GM12878 (cell line): ENCODE measurements around the gene ANKRD40CL. TPM values are rescaled to one million over a fixed set of nuclear protein-coding genes. Genes with fewer than 3 reads are reported as not detected.

ENCODE experiments used
- ATAC-seq: fragments of 200-7000 bp; cut with Tn5 transposase; 3 replicates; pipeline ENCODE4 v1.9.1; 2020; ENCODE audit warnings: mild to moderate bottlenecking, moderate library complexity
- BruUV-seq: library from RNA; stranded (reverse); fragments of 400-500 nt; replicated peaks from 2 replicates; lab custom pipeline; 2021; lab: Mats Ljungman, UMichigan
- CTCF ChIA-PET: fragments of 300-600 bp; sonication (Branson Sonifier 250); formaldehyde crosslinking; extraction: SDS; loops from one replicate; lab custom pipeline; 2021; ENCODE audit warnings: inconsistent platforms; lab: Yijun Ruan, JAX
- POLR2A ChIA-PET: fragments of 350-600 bp; formaldehyde crosslinking; extraction: SDS; loops from one replicate; lab custom pipeline; 2021; ENCODE audit warnings: inconsistent platforms; lab: Charles Lee
- RAD21 ChIA-PET: fragments of 300-600 bp; sonication (Branson Sonifier 250); formaldehyde crosslinking; loops from one replicate; lab custom pipeline; 2023; ENCODE audit warnings: antibody characterized with exemption; ENCODE audit not compliant: unreplicated experiment; lab: Charles Lee
- SMC1A ChIA-PET: fragments of 300-600 bp; sonication (Branson Sonifier 250); formaldehyde crosslinking; loops from one replicate; lab custom pipeline; 2023; ENCODE audit not compliant: unreplicated experiment, uncharacterized antibody; lab: Charles Lee
- DNase-seq: peaks from one replicate; pipeline ENCODE4 v3.0.0-alpha.2; 2011; ENCODE audit warnings: low read depth, low spot score
- FAIRE-seq: peaks from 3 replicates; lab custom pipeline; 2011; peaks lifted over from hg19 to GRCh38; lab: Jason Lieb, UNC
- H2AFZ ChIP-seq: 2 replicates; pipeline ENCODE4 v1.6.0; 2011; ENCODE audit warnings: low read depth, low read length, control low read depth; ENCODE audit not compliant: control insufficient read depth
- H3K27ac ChIP-seq: 2 replicates; pipeline ENCODE4 v1.5.1; 2011; ENCODE audit warnings: control low read depth; ENCODE audit not compliant: control insufficient read depth, insufficient read depth
- H3K27me3 ChIP-seq, 2 experiments: replicated peaks in 1 of 2; 2 replicates each; pipeline versions ENCODE4 v1.6.0 to v1.6.1; 2011; ENCODE audit warnings: low read length in 1 of 2; ENCODE audit not compliant: control insufficient read depth in 2 of 2, insufficient read depth in 2 of 2
- H3K36me3 ChIP-seq, 2 experiments: 2 replicates each; pipeline ENCODE4 v1.5.1; 2011; ENCODE audit warnings: low read length in 1 of 2; ENCODE audit not compliant: control insufficient read depth in 2 of 2, insufficient read depth in 2 of 2
- H3K4me1 ChIP-seq: 2 replicates; pipeline ENCODE4 v1.6.1; 2011; ENCODE audit warnings: mild to moderate bottlenecking, low read length, moderate library complexity, mixed read lengths; ENCODE audit not compliant: control insufficient read depth, insufficient read depth
- H3K4me2 ChIP-seq: 2 replicates; pipeline ENCODE4 v1.6.0; 2011; ENCODE audit warnings: control low read depth; ENCODE audit not compliant: control insufficient read depth, insufficient read depth
- H3K4me3 ChIP-seq: fragments of 200-600 bp; sonication (generic); 2 replicates; pipeline ENCODE4 v1.5.1; 2016
- H3K79me2 ChIP-seq: 2 replicates; pipeline ENCODE4 v1.6.0; 2011; ENCODE audit warnings: low read length; ENCODE audit not compliant: control insufficient read depth, insufficient read depth
- H3K9ac ChIP-seq: 2 replicates; pipeline ENCODE4 v1.8.0; 2011; ENCODE audit warnings: low read length, control low read depth, mixed read lengths; ENCODE audit not compliant: control insufficient read depth, insufficient read depth
- H3K9me3 ChIP-seq: replicated peaks from 3 replicates; pipeline ENCODE4 v1.5.1; 2011; ENCODE audit warnings: mild to moderate bottlenecking, low read length; ENCODE audit not compliant: control insufficient read depth, insufficient read depth
- H4K20me1 ChIP-seq: 2 replicates; pipeline ENCODE4 v1.6.0; 2011; ENCODE audit not compliant: control insufficient read depth, insufficient read depth
- CBX5 ChIP-seq: sonication (generic); IDR thresholded peaks from 2 replicates; pipeline ENCODE4 v1.6.1; 2016; ENCODE audit warnings: low read depth, moderate library complexity, mild to moderate bottlenecking, inconsistent platforms
- CEBPZ ChIP-seq: fragments of 150-350 bp; IDR thresholded peaks from 2 replicates; pipeline ENCODE4 v1.6.1; 2016; ENCODE audit warnings: low read depth, low read length
- HDAC2 ChIP-seq: fragments of 200-600 bp; sonication (generic); IDR thresholded peaks from 2 replicates; pipeline ENCODE4 v1.6.1; 2017
- LARP7 ChIP-seq: fragments of 450-650 bp; IDR thresholded peaks from 2 replicates; pipeline ENCODE4 v1.6.1; 2017; ENCODE audit warnings: mild to moderate bottlenecking
- MTA2 ChIP-seq: fragments of 450-650 bp; IDR thresholded peaks from 2 replicates; pipeline ENCODE4 v1.6.1; 2016; ENCODE audit warnings: low read depth, mild to moderate bottlenecking, moderate library complexity
- NR2C2 ChIP-seq: IDR thresholded peaks from 2 replicates; pipeline ENCODE4 v1.6.1; 2011; ENCODE audit warnings: borderline replicate concordance, low read depth; ENCODE audit not compliant: control insufficient read depth, insufficient read length
- SIX5 ChIP-seq: IDR thresholded peaks from 2 replicates; pipeline ENCODE4 v1.6.1; 2011; ENCODE audit warnings: mild to moderate bottlenecking, low read depth, low read length, moderate library complexity; ENCODE audit not compliant: severe bottlenecking
- SKIL ChIP-seq: fragments of 450-650 bp; IDR thresholded peaks from 2 replicates; pipeline ENCODE4 v1.6.1; 2017; ENCODE audit warnings: mild to moderate bottlenecking, low read depth, inconsistent platforms; ENCODE audit not compliant: poor library complexity, severe bottlenecking
- SMAD1 ChIP-seq: fragments of 450-650 bp; IDR thresholded peaks from 2 replicates; pipeline ENCODE4 v1.6.1; 2018; ENCODE audit warnings: mild to moderate bottlenecking, low read depth; ENCODE audit not compliant: partially characterized antibody
- STAT1 ChIP-seq: fragments of 450-650 bp; conservative IDR thresholded peaks from 2 replicates; pipeline ENCODE4 v1.6.1; 2014; ENCODE audit warnings: antibody characterized with exemption, mild to moderate bottlenecking
- ZNF687 ChIP-seq: fragments of 450-650 bp; IDR thresholded peaks from 2 replicates; pipeline ENCODE4 v1.6.1; 2017; ENCODE audit warnings: mild to moderate bottlenecking, moderate library complexity
- WGBS: methylation state at CpG from one replicate; pipeline ENCODE4 v1.1.6; 2016; ENCODE audit warnings: low lambda C conversion rate; ENCODE audit not compliant: insufficient replicate concordance, insufficient coverage; ENCODE audit errors: missing lambda C conversion rate; 5-methylcytosine and 5-hydroxymethylcytosine counted together
- in situ Hi-C: fragments of 300-500 bp; cut with MboI; formaldehyde crosslinking; loops from 9 replicates; pipeline ENCODE4 v1.14.3; 2018; ENCODE audit warnings: mixed read lengths
- intact Hi-C: fragments of 100-400 bp; cut with micrococcal nuclease; formaldehyde crosslinking; loops from one replicate; pipeline ENCODE4 v1.14.2; 2022; ENCODE audit not compliant: unreplicated experiment
- polyA plus RNA-seq, 11 experiments: library from polyadenylated mRNA; depleted of rRNA in 4 of 11; unstranded in 6 of 11; stranded (reverse) in 5 of 11; fragments of >200 nt; fragmentation: Nextera tagmentation in 4 of 11; fragmentation: Illumina TruSeq in 1 of 11; extraction: Ambion mirVana in 4 of 11; extraction: Trizol in 1 of 11; gene quantifications; 1 replicate in 1 of 11; 2 replicates in 10 of 11; pipeline versions ENCODE4 v1.2.1 to v1.2.3, GENCODE V29; 2011 to 2016; ENCODE audit warnings: inconsistent platforms in 2 of 11, missing spikeins in 2 of 11, low read depth in 1 of 11
- total RNA-seq, 4 experiments: library from RNA; depleted of rRNA in 3 of 4; stranded (reverse); fragments of >200 nt in 3 of 4; fragmentation: Illumina TruSeq in 1 of 4; extraction: Trizol in 1 of 4; gene quantifications; 2 replicates each; pipeline versions ENCODE4 v1.2.1 to v1.2.3, GENCODE V29; 2013 to 2021

Gene ANKRD40CL
- total and polyA plus RNA-seq, 10 of the 15 experiments (the other 5 are each of a cell fraction or from before 2014, with no cell fraction given) = not detected

- intact Hi-C loops (no loop called here), in situ Hi-C loops (no loop called here)
- peaks cover 2 to 19% of the 10 kb centered on the region in 2 experiments for H3K36me3 ChIP-seq
- ChIA-PET SMC1A (interaction anchor here (1.0 to 1.5 kb wide), 3 partner anchors 9 to 22 kb away, joined by 3 to 4 read pairs (median 3); no protein-coding TSS in a partner anchor), CTCF (interaction anchor here (0.9 to 3.4 kb wide), 3 partner anchors 9 to 28 kb away, joined by 3 to 15 read pairs (median 3); no protein-coding TSS in a partner anchor), RAD21 (no interaction called here), POLR2A (no interaction called here)
- WGBS = 50% methylated on average over 2 of the region's 2 CpGs
- no peaks in the 10 kb centered on the region for H3K9me3 ChIP-seq
- no peaks in the 10 kb centered on the region for H3K79me2 ChIP-seq
- no peak for DNase-seq
- no peak overlapping the region for H3K4me2 ChIP-seq
- no TSS peak for BruUV-seq
- no peak overlapping the region for H3K4me3 ChIP-seq
- no peak overlapping the region for H2AFZ ChIP-seq
- H4K20me1 ChIP-seq = no peaks in the 10 kb centered on the region
- no peaks in the 10 kb centered on the region for H3K27me3 ChIP-seq
- no peak overlapping the region for H3K27ac ChIP-seq
- FAIRE-seq = no peak
- no peaks in the 10 kb centered on the region for H3K4me1 ChIP-seq
- H3K9ac ChIP-seq = no peak overlapping the region
- ATAC-seq = no peak
- TF ChIP-seq SMAD1 = no peak
- TF ChIP-seq CEBPZ = no peak
- no peak for TF ChIP-seq MTA2
- TF ChIP-seq SKIL = no peak
- no peak for TF ChIP-seq HDAC2
- TF ChIP-seq STAT1 = no peak
- no peak for TF ChIP-seq CBX5
- no peak for TF ChIP-seq NR2C2
- no peak for TF ChIP-seq SIX5
- no peak for TF ChIP-seq LARP7
- no peak for TF ChIP-seq ZNF687
These were observed 12.8 kb downstream of the ANKRD40CL start for GRCh38 chr17:50754521-50754920.
